ENCODE data around the gene TBX4.
"Not testable (repeated sequence)": the region's sequence is repeated elsewhere in the genome, so short reads cannot be mapped to it uniquely, and the experiment has no call there.

The TBX4 gene

GRCh38 chr17:61427567-61427966 is 24.7 kb upstream of the TBX4 start:
- no peak for DNase-seq (ENCODE audit: low read depth in 4 of 4, low spot score in 1 of 4)

- no peak for DNase-seq (ENCODE audit: low read depth in 4 of 4, low spot score in 1 of 4)
Observed at GRCh38 chr17:61429274-61429673, 22.9 kb upstream of the TBX4 start.

GRCh38 chr17:61429831-61430230 is 22.4 kb upstream of the TBX4 start:
- not testable (repeated sequence) for DNase-seq (ENCODE audit: low read depth in 4 of 4, low spot score in 1 of 4)

- DNase-seq (ENCODE audit: low read depth in 4 of 4, low spot score in 1 of 4) = no peak
Observed at GRCh38 chr17:61431594-61432311, 20.5 kb upstream of the TBX4 start.

- no peak for DNase-seq (ENCODE audit: low read depth in 4 of 4, low spot score in 1 of 4)
Observed at GRCh38 chr17:61436273-61436672, 15.9 kb upstream of the TBX4 start.

DNA sequence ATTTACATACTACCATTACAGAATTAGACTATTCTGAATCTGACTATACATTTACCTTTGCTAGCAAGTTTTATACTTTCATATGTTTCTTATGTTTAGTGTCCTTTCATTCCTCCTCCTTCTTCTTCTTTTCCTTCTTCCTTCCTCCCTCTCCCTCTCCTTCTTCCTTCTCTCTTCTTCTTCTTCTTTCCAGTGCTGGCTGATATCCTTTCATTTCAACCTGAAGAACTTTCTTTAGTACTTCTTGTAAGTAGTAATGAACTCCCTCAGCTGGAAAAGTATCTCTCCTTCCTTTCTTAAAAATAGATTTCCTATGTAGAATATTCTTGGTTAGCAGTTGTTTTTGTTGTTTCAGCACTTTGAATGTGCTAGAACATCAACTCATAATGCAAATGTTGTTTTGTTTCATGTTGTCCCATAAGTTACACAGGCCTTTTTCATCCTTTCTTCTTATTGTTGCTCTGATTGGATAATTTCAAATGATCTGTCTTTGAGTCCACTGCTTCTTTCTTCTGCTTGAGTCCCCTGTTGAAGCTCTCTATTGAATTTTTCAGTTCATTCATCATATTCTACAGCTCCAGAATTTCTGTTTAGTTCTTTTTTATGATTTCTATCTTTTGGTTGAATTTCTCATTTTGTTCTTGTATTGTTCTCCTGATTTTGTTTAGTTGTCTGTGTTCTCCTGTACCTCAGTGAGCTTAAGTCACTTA is 15.1 kb upstream of the TBX4 start:
- DNase-seq (ENCODE audit: low read depth in 4 of 4, low spot score in 1 of 4) = no peak

GRCh38 chr17:61440697-61441096 is 11.5 kb upstream of the TBX4 start:
- DNase-seq (ENCODE audit: low read depth in 4 of 4, low spot score in 1 of 4) = no peak

- DNase-seq (ENCODE audit: low read depth in 4 of 4, low spot score in 1 of 4) = not testable (repeated sequence)
Observed at GRCh38 chr17:61441507-61441906, 10.7 kb upstream of the TBX4 start.

DNA sequence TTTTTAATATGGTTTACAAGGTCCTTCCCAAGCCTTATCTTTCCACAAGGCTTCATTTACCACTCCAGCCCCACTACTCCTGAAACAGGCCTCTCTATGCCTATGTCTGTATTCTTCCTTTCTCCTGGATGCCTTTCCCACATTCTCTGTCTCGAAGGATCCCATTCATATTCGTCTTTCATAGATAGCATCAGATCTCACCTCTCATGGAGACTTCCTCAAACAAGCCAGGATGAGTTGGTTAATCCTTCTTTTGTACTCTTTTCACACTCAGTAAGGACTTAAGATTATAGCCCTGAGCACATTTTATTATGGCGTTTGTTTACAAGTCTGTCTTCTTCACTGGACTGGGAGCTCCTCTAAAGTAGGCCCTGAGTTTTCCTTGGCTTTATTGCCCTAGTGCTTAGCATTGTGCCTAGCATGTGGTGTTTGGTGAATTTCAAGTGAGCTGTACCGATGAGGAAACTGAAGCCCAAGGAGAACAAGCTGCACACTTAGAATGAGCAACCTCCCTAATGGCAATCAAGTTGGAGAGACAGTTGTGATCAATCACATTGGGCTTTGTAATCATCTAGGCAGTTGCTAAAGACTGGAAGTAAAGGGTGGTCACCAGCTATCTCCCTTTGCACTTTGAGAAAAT is 10.0 kb upstream of the TBX4 start:
- no peak for DNase-seq (ENCODE audit: low read depth in 4 of 4, low spot score in 1 of 4)

DNA sequence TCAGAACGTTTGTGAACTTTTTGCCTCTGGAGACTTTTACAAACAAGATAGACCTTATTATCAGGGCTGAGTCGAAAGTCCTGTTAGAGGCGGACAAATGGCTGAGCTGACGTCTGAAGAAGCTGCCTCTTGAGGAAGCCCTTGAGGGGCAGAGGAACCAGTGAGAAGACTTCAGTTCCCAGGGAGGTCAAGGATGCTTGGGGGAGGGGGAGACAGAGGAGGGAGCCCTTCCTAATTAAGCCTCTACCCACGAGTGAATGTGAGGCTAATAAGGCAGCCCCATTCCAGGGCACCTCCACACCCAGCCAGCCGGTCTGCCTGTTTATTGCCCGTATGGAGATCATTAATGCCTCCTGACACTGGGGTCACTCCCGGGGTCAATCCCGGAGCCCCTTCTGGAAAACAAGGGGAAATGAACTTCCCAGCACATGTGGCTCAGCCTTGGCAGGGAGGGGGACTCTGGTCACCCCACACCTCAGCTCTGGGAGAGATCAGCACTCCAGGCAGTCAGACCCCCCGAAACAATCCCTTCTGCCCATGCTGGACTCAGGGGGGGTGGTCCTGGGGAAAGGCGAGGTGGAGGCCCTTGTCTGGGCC is 9.2 kb upstream of the TBX4 start:
- no peak for DNase-seq (ENCODE audit: low read depth in 4 of 4, low spot score in 1 of 4)

DNA sequence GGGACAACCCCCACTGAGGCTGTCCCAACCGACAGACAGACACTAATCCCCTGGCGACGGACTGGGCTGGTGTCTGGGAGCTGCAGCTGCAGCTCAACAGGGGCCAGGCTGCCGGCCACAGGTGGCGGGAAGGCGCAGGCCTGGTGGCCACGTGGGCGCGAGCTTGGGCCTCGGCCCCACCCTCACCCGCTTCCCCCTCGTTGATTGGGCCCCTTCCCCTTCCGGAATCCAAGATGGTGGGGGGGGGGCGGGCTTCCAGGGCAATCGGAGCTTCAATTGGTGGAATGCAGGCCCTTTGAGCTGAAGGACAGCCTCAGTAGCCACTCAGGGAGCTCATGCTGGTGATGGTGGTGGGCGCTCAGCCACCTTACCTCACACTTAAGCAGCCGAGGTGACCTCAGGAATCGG is 8.7 kb upstream of the TBX4 start:
- no peak for DNase-seq (ENCODE audit: low read depth in 4 of 4, low spot score in 1 of 4)

DNA sequence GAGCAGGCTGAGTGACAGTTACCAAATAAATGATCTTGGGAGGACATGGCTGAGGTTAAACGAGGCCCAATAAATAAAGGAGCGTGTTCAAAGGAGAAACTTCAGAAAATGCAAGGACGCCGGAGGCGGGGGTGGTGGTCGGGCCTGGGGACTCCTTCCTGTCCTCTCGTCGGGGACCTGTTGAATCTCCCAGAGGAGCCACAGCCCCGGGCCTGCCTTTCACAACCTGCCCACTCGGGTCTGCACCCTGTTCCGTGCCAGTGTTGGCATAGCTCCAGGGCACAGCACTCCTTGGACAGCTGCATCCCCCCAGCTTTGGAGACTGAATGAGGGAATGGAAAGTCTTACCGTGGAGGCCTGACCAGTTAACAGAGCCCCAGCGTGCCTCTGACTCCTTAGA is 8.1 kb upstream of the TBX4 start:
- no peak for DNase-seq (ENCODE audit: low read depth in 4 of 4, low spot score in 1 of 4)

GRCh38 chr17:61444831-61445230 is 7.4 kb upstream of the TBX4 start:
- no peak for DNase-seq (ENCODE audit: low read depth in 4 of 4, low spot score in 1 of 4)

DNA sequence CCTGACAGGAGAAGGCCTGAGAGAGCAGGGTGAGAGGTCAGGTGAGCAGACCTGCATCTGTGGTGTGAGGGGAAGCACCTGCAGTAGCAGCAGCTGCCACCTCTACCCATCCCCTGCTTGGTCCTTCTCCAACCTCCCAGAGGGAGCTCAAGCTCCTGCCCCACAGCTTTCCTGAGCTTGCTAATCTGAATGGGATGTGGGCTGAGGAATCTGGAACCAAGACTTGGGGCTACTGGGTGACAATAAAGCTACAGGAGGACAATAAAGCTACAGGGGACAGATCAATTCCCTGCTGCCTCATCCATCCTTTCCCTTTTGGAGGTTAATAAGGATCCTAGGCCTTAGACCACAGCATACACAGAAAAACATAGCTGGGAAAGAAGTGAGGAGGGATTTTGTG is 4.9 kb upstream of the TBX4 start:
- no peak for DNase-seq (ENCODE audit: low read depth in 4 of 4, low spot score in 1 of 4)

- DNase-seq (ENCODE audit: low read depth in 4 of 4, low spot score in 1 of 4) = no peak
Observed at GRCh38 chr17:61448042-61448441, 4.2 kb upstream of the TBX4 start.

DNA sequence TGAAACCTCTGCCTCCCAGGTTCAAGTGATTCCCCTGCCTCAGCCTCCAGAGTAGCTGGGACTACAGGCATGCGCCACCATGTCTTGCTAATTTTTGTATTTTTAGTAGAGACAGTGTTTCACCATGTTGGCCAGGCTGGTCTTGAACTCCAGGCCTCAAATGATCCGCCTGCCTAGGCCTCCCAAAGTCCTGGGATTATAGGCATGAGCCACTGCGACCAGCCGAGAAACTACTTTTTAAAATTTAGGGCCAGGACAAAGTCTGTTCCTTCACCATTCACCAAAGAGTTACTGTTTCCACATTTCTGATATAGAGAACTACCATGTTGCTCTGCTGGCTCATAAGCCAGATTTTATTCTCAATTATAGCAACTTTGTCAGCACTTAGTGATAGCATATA is 3.1 kb upstream of the TBX4 start:
- not testable (repeated sequence) for DNase-seq (ENCODE audit: low read depth in 4 of 4, low spot score in 1 of 4)

DNA sequence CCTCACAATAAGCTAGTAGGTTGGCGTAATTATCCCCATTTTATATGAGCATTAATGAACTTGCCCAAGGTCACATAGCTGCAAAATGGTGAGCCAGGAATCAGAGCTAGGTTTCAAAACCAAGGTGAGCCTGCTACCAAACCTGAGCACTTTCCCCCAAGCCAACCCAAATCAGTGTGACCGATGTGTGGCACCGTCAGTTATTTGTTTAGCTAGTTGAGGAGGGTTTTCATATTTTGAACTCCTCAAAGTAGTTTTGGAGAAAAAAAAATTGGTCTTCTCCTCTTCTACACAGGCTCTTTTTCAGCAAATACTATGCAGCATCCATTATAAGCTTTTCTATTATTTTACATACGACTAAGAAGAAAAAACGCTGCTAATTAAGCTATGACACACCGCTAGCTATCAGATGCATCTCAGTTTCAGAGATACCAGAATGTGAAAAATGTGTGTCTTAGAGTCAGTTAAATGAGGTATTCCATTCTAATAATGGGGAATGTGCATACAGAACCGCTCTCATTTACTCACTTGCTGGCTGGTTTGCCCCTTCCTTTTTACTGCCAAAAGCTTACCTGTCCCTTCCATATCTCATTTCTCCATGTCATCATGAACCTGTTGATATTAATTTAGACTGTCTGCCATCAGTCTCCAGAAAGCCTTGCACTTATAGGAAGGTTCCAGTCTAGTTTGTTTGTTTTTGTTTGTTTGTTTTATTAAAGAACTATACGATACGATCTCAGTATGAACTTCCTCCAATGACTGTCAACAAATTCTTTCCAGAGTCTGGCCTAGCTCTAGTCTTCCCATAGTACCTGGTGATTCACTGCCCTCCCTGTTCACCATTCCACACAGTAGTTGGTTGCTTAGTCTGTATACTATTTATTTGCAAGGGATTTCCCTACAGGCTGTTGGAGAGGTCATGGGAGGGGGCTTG is 2.2 kb upstream of the TBX4 start:
- no peak for DNase-seq (ENCODE audit: low read depth in 4 of 4, low spot score in 1 of 4)

GRCh38 chr17:61450641-61451537 is 1.3 kb upstream of the TBX4 start:
- DNase-seq (ENCODE audit: low read depth in 4 of 4, low spot score in 1 of 4) = no peak

GRCh38 chr17:61451538-61452300 is 503 bp upstream of the TBX4 start:
- DNase-seq (ENCODE audit: low read depth in 4 of 4, low spot score in 1 of 4) = no peak
